ENCODE measurements around the gene TAAR5. TPM values are rescaled to one million over a fixed set of nuclear protein-coding genes. Genes with fewer than 3 reads are reported as not detected.

The TAAR5 gene
- polyA plus RNA-seq, 1 of the 3 experiments (the other 2 are of a cell fraction) = not detected

DNA sequence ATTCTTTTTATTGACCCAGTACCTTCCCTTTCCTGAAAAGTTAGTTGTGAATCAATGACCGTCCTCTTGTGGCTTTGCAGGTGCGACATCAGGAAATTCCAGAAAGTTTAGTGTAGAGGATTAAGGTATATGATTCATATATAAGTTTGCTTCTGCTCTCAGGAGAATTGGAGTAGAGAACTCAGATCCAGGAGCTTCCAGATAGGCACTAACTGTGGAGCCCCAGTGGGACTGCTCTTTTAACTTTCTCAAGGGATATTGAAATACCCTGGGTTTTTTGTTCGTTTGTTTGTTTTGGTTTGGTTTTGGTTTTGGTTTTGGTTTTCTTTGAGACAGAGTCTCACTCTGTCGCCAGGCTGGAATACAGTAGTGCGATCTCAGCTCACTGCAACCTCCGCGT, 25.0 kb upstream of the TAAR5 start (continued):
- TF ChIP-seq, protein P1, sequence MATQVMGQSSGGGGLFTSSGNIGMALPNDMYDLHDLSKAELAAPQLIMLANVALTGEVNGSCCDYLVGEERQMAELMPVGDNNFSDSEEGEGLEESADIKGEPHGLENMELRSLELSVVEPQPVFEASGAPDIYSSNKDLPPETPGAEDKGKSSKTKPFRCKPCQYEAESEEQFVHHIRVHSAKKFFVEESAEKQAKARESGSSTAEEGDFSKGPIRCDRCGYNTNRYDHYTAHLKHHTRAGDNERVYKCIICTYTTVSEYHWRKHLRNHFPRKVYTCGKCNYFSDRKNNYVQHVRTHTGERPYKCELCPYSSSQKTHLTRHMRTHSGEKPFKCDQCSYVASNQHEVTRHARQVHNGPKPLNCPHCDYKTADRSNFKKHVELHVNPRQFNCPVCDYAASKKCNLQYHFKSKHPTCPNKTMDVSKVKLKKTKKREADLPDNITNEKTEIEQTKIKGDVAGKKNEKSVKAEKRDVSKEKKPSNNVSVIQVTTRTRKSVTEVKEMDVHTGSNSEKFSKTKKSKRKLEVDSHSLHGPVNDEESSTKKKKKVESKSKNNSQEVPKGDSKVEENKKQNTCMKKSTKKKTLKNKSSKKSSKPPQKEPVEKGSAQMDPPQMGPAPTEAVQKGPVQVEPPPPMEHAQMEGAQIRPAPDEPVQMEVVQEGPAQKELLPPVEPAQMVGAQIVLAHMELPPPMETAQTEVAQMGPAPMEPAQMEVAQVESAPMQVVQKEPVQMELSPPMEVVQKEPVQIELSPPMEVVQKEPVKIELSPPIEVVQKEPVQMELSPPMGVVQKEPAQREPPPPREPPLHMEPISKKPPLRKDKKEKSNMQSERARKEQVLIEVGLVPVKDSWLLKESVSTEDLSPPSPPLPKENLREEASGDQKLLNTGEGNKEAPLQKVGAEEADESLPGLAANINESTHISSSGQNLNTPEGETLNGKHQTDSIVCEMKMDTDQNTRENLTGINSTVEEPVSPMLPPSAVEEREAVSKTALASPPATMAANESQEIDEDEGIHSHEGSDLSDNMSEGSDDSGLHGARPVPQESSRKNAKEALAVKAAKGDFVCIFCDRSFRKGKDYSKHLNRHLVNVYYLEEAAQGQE (IDR thresholded peaks at IDR 0.05; ENCODE audit: low read depth, low read length) = no peak

DNA sequence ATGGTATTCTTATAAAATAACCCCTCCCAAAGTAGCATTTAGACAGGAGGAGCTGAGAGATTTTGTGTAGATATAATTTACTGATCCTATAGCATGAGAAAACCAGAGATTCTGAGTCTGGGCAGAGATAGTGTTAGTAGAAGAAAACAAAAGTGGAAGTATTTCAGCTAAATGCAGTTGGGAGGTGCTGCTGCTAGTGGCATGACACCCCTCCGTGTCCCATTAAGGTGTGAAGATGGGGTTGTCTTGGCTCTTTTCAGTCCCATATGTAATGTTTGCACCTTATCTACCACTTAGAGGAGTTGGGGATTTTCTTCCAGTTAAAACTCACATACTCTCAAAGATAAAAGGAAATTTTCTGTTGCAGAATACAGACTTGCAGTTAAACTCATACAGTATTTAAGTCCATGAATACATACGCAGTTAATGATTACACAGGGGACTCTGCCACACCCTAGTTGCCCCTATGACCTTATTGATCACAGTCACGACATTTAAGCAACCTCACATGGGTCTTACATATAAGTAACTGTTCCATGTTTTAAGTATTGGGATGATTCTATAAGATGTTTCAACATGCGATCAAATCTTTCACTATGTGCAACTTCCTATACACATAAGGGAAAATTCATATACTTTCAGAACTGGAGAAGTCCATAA, 23.0 kb upstream of the TAAR5 start:
- Histone ChIP-seq H3K9me3 (no peaks in the 10 kb centered on the region), H3K36me3 (replicated peaks in 1 of 2; ENCODE audit: control insufficient read depth in 1 of 2, insufficient read depth in 2 of 2, low read length in 1 of 2) (no peaks in the 10 kb centered on the region), H3K27me3 (ENCODE audit: insufficient read depth) (no peaks in the 10 kb centered on the region; the same call in 1 of the 2 replicates), H3K4me3 (ENCODE audit: low read depth in 2 of 2, low read length in 1 of 2) (no peak overlapping the region), H3K9ac (no peak overlapping the region), H4K20me1 (ENCODE audit: insufficient read depth) (no peaks in the 10 kb centered on the region), H3K4me2 (no peak overlapping the region), H3K9me2 (no peaks in the 10 kb centered on the region), H3K79me2 (ENCODE audit: insufficient read depth) (no peaks in the 10 kb centered on the region), H3F3A (replicated peaks; ENCODE audit: insufficient read depth) (no peaks in the 10 kb centered on the region), H3K27ac (ENCODE audit: low read depth in 2 of 2, low read length in 1 of 2) (no peak overlapping the region), H2AFZ (ENCODE audit: low read depth) (no peak overlapping the region), H3K4me1 (ENCODE audit: control insufficient read depth in 1 of 2, insufficient read depth in 2 of 2, low read depth in 1 of 2, low read length in 1 of 2) (no peaks in the 10 kb centered on the region)
- CTCF ChIA-PET = interaction anchor here (0.6 kb wide), 1 partner anchor 692 kb away, joined by 3 read pairs; no protein-coding TSS in a partner anchor
- POLR2A ChIA-PET = no interaction called here
- 2% methylated on average over 4 of the region's 4 CpGs for WGBS (ENCODE audit: low lambda C conversion rate)
- no peak for TF ChIP-seq ELF1 (IDR thresholded peaks at IDR 0.05)
- no peak for TF ChIP-seq JUND (IDR thresholded peaks at IDR 0.05)
- TF ChIP-seq RAD21 (IDR thresholded peaks at IDR 0.05; ENCODE audit: low read length) = no peak
- no peak for TF ChIP-seq PBX3 (IDR thresholded peaks at IDR 0.05)
- DNase-seq = no peak

GRCh38 chr6:132611616-132612015, 22.1 kb upstream of the TAAR5 start:
- no peak overlapping the region for H3K9ac ChIP-seq
- H3K9me2 ChIP-seq = no peaks in the 10 kb centered on the region
- H3F3A ChIP-seq (replicated peaks; ENCODE audit: insufficient read depth) = no peaks in the 10 kb centered on the region
- no peaks in the 10 kb centered on the region for H4K20me1 ChIP-seq (ENCODE audit: insufficient read depth)
- TF ChIP-seq, protein P2, sequence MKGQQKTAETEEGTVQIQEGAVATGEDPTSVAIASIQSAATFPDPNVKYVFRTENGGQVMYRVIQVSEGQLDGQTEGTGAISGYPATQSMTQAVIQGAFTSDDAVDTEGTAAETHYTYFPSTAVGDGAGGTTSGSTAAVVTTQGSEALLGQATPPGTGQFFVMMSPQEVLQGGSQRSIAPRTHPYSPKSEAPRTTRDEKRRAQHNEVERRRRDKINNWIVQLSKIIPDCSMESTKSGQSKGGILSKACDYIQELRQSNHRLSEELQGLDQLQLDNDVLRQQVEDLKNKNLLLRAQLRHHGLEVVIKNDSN (IDR thresholded peaks at IDR 0.05; ENCODE audit: borderline replicate concordance, low read depth) = no peak
- TF ChIP-seq GABPA (IDR thresholded peaks at IDR 0.05; ENCODE audit: low read depth) (no peak), EZH2phosphoT487 (IDR thresholded peaks at IDR 0.05; ENCODE audit: borderline replicate concordance, low read depth) (no peak), PBX3 (IDR thresholded peaks at IDR 0.05) (no peak), SMC3 (IDR thresholded peaks at IDR 0.05; ENCODE audit: low read depth, low read length) (no peak), FOXJ3 (CRISPR knock-in tag; IDR thresholded peaks at IDR 0.05) (no peak), TCF12 (IDR thresholded peaks at IDR 0.05) (no peak), CHD2 (IDR thresholded peaks at IDR 0.05; ENCODE audit: low read length, partially characterized antibody) (no peak), GATA2 (CRISPR knock-in tag; IDR thresholded peaks at IDR 0.05) (no peak), FOXM1 (IDR thresholded peaks at IDR 0.05; ENCODE audit: low read depth) (no peak)
- WGBS (ENCODE audit: low lambda C conversion rate) = 18% methylated on average over 2 of the region's 2 CpGs
- H3K4me3 ChIP-seq (ENCODE audit: low read depth in 2 of 2, low read length in 1 of 2) = no peak overlapping the region
- DNase-seq = no peak
- POLR2A ChIA-PET = no interaction called here
- no peak overlapping the region for H2AFZ ChIP-seq (ENCODE audit: low read depth)
- no peak overlapping the region for H3K4me2 ChIP-seq
- no peaks in the 10 kb centered on the region for H3K36me3 ChIP-seq (replicated peaks in 1 of 2; ENCODE audit: control insufficient read depth in 1 of 2, insufficient read depth in 2 of 2, low read length in 1 of 2)
- no peaks in the 10 kb centered on the region; the same call in 1 of the 2 replicates for H3K27me3 ChIP-seq (ENCODE audit: insufficient read depth)
- CTCF ChIA-PET = no interaction called here
- no peaks in the 10 kb centered on the region for H3K9me3 ChIP-seq
- H3K4me1 ChIP-seq (ENCODE audit: control insufficient read depth in 1 of 2, insufficient read depth in 2 of 2, low read depth in 1 of 2, low read length in 1 of 2) = no peaks in the 10 kb centered on the region
- H3K27ac ChIP-seq (ENCODE audit: low read depth in 2 of 2, low read length in 1 of 2) = no peak overlapping the region
- H3K79me2 ChIP-seq (ENCODE audit: insufficient read depth) = no peaks in the 10 kb centered on the region

Data from SK-N-SH (cell line).